GM12872 (cell line): Measurements from ENCODE around the gene TST.

Source experiments
- CTCF ChIP-seq: IDR thresholded peaks from 3 replicates; pipeline ENCODE4 v1.5.1; 2011; ENCODE audit warnings: low read depth, mild to moderate bottlenecking, low read length, moderate library complexity; ENCODE audit not compliant: insufficient read depth

The TST gene

DNA sequence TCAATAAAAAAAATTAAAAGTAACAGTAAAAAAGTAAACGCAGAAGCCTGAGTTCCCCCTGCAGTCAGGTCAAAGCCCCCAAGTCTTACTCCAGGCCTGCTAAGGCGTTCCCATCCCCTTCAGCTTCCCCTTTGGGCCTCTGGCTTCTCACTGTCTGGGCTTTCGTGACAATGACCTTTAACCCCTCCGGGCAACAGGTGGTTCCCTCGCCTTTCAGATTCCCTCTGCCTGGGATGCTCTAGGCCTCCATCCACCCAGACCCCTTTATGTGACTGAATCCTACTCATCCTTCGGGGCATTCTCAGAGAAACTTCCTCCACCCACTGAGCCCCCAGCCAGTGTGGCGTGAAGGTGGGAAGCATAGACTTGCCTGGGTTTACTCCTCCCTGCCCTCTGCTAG is 8.3 kb upstream of the TST start:
- no peak for TF ChIP-seq CTCF

DNA sequence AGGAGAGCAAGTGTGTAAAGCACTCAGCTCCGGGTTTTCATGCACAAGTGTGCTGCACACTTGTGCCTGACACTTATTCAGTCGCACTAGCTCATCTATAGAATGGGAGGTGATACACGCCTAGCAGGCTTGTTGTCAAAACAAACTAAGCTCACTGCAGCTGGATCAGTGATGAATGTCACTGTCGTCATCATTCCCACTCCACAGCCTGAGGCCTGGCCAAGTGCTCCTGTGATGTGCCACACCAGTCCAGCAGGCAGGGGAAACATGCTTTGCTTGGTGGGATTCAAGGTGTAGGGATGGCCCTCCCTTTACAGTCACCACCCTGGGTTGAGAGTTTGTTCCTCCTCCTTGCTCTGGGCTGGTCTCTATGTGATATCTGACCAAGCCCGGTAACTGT is 7.1 kb upstream of the TST start:
- no peak for TF ChIP-seq CTCF

DNA sequence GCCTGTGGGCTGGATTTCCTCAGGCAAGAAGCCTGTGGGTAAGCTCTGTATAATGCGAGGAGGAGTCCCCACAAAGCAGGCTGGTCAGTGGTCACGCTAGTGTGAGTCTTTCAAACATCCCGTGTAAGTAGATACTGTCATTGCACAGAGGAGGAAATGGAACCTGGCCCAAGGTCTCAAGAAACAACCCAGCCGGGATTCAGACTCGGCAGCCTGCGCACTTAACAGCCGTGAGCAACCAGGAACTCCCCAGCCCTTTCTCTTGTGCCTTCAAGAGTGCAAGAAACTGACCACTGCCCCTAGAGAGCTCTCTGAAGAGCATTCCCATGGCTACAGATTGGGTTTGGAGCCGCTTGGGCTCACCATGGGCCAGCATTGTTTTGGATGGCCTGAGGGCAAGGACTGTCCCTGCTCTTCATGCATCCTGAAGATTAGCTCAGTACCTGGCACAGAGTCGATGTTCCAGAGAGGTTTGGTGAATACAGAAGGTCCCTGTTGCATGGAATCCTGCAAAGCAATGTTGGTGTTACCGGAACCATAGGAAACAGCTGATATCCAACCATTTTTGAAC is 6.3 kb upstream of the TST start:
- no peak for TF ChIP-seq CTCF

- no peak for TF ChIP-seq CTCF
Measured at GRCh38 chr22:37024339-37025157, 5.3 kb upstream of the TST start.

DNA sequence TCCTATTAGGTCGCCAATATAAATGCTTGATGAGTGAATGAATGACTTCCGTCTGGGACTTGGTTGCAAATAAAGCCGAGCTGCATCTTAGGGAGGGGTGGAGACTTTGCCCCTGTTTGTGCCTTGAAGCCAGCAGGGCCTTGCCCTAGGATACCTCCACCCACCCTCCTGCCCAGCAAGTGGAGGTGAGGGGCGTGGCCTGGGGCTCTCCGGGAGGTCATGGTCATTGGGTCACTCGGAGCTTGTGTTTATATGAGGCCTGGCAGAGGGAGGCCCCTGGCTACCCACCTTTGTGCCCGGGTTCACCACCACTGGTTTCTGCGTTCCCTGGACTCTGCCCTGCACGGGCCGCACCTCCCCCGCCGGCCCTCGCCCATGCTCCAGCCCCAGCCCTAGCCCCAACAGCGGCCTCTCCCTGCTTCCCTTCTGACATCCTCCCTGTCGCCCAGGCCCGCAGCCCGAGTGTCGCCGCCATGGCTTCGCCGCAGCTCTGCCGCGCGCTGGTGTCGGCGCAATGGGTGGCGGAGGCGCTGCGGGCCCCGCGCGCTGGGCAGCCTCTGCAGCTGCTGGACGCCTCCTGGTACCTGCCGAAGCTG is 4.6 kb upstream of the TST start:
- TF ChIP-seq CTCF = no peak

DNA sequence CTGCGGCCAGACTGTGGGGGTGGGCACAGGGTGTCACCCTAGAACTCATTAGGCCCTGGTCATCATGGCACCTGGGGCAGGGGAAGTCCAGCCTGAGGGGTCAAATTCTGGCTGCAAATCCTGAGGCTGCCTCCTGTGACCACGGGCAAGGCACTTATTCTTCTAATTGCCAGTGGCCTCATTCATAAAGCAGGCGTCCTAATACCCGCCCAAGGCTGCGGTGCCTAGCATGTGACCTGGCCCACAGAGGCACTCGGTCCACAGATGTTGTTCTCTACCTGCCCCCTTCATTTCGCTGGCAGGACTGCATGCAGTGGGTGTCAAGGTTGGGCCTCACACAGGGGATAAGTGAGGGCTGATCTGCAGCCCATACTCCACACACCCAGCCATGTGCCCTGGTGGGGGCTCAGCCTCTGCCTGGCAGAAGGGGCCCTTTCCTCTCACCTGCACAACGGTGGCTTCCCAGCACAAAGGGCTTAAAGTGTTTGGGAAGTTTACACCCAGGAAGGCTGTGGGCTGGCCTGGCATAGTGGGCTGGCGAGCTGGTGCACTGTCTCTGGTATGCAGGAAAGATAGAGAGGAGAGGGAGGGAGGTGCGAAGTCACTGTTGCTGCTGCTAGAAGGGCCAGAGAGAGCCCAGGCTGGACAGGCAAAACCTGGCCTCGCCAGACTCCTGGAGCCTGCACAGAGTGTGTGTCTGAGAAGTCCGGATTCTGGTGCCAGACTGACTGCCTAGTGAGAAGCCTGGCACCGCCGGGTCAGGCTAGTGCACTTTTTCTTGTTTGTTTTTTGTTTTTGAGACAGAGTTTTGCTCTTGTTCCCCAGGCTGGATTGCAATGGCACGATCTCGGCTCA is 3.5 kb upstream of the TST start:
- no peak for TF ChIP-seq CTCF
